SHP77 treated with DMSO at 0.1 percent for 48 hours (cell line): ENCODE data around the gene DCTN4.
"Not testable (repeated sequence)": the region's sequence is repeated elsewhere in the genome, so short reads cannot be mapped to it uniquely, and the experiment has no call there.

Source experiments
- DNase-seq: peaks from one replicate; lab custom pipeline; 2025; lab: John Stamatoyannopoulos, UW

DCTN4 gene

GRCh38 chr5:150758531-150759333 is at the start of gene DCTN4:
Gene DCTN4, minus strand, starts transcription at chr5:150759017. Its CDS starts 24 bp downstream, at chr5:150758993.
- DNase-seq: peak; percentile 97

GRCh38 chr5:150804388-150804787 is 45.6 kb upstream of the DCTN4 start:
- no peak for DNase-seq

GRCh38 chr5:150801117-150801927 is 42.5 kb upstream of the DCTN4 start:
- peak; percentile 31 for DNase-seq

GRCh38 chr5:150797384-150797783 is 38.6 kb upstream of the DCTN4 start:
- DNase-seq: no peak

GRCh38 chr5:150794927-150795326 is 36.1 kb upstream of the DCTN4 start:
- DNase-seq: no peak

- not testable (repeated sequence) for DNase-seq
Measured at GRCh38 chr5:150793423-150793888, 34.6 kb upstream of the DCTN4 start.

- DNase-seq: no peak
Measured at GRCh38 chr5:150791536-150791935, 32.7 kb upstream of the DCTN4 start.

GRCh38 chr5:150789943-150790611 is 31.3 kb upstream of the DCTN4 start:
- DNase-seq: no peak

- no peak for DNase-seq
Measured at GRCh38 chr5:150789450-150789849, 30.6 kb upstream of the DCTN4 start.

GRCh38 chr5:150788977-150789376 is 30.2 kb upstream of the DCTN4 start:
- no peak for DNase-seq

- DNase-seq: no peak
Measured at GRCh38 chr5:150787656-150788055, 28.8 kb upstream of the DCTN4 start.

- DNase-seq: no peak
Measured at GRCh38 chr5:150786876-150787275, 28.1 kb upstream of the DCTN4 start.

- DNase-seq: no peak
Measured at GRCh38 chr5:150785950-150786349, 27.1 kb upstream of the DCTN4 start.

GRCh38 chr5:150783422-150783928 is 24.7 kb upstream of the DCTN4 start:
- DNase-seq: peak; percentile 13

- no peak for DNase-seq
Measured at GRCh38 chr5:150782850-150783249, 24.0 kb upstream of the DCTN4 start.

GRCh38 chr5:150781706-150782614 is 23.1 kb upstream of the DCTN4 start:
- DNase-seq: peak; percentile 9

GRCh38 chr5:150780816-150781221 is 22.0 kb upstream of the DCTN4 start:
- no peak for DNase-seq

GRCh38 chr5:150780187-150780692 is 21.4 kb upstream of the DCTN4 start:
- DNase-seq: no peak

- DNase-seq: no peak
Measured at GRCh38 chr5:150779397-150780186, 20.8 kb upstream of the DCTN4 start.
